HG03439 (cell line): ENCODE measurements around the gene PDF.

Experiments used
- ATAC-seq: cut with Tn5 transposase; IDR thresholded peaks from one replicate; pipeline ENCODE4 v1.9.1; 2021; ENCODE audit warnings: mild to moderate bottlenecking, moderate library complexity; ENCODE audit not compliant: unreplicated experiment

Gene PDF

GRCh38 chr16:69339289-69340094, 9.1 kb upstream of the PDF start, which contains the start of the genes COG8 and NIP7:
Gene COG8 (minus strand): TSS chr16:69339564. CDS start chr16:69339552, 12 bp downstream.
Gene NIP7 (plus strand): TSS chr16:69339772. CDS start chr16:69339830, 58 bp downstream.
- ATAC-seq = peak; percentile 90

- ATAC-seq = peak; percentile 1
Measured at GRCh38 chr16:69338557-69339288, 8.3 kb upstream of the PDF start.

- no peak for ATAC-seq
Measured at GRCh38 chr16:69334696-69335095, 4.3 kb upstream of the PDF start.

DNA sequence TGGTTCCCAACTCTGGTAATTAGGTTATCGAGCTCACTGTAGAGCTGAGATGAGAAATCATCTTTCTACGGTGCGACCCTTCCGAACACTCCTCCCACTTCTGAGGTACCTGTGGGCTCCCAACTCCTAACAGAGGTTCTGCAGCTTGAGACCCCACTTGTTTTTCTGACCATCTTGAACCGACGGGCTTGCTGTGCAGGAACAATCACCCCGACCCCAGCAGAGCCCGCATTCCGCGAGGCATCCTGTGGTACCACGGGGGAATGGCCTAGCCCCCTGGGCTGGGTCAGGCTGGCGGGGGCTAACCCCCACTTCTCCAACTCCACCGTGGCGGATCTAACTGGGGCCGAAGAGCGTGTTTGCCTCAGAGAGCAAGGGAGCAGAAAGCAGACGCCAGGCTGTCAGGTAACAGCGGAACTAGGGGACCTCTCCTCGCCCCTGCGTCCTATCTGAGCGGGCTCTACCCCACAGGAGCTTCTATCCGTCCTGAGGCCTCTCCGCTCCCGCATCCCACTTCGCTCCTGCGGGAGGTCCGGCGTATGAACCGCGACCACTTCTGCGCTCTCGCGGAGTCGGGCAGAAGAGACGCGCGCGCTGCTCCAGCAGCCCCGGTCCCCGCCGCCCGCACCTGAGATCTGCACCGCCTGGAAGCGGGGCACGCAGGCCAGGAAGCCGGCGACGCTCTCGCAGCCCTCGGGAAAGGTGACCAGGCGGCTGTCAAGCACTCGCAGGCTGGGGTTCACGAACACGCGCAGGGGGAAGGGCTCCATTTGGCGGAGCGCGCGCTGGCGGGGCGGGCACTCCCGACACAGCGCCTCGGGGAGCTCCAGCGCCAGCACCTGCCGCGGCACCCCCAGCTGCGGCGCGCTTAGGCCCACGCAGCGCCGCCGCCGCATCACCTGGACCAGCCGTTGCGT, 761 bp downstream of the PDF start:
- peak; percentile 2 for ATAC-seq

GRCh38 chr16:69328854-69329316, 1.5 kb downstream of the PDF start:
- ATAC-seq = no peak

- no peak for ATAC-seq
Measured at GRCh38 chr16:69327585-69328310, 2.6 kb downstream of the PDF start.

- no peak for ATAC-seq
Measured at GRCh38 chr16:69326172-69326873, 4.1 kb downstream of the PDF start.

- ATAC-seq = no peak
Measured at GRCh38 chr16:69325784-69326171, 4.6 kb downstream of the PDF start.

DNA sequence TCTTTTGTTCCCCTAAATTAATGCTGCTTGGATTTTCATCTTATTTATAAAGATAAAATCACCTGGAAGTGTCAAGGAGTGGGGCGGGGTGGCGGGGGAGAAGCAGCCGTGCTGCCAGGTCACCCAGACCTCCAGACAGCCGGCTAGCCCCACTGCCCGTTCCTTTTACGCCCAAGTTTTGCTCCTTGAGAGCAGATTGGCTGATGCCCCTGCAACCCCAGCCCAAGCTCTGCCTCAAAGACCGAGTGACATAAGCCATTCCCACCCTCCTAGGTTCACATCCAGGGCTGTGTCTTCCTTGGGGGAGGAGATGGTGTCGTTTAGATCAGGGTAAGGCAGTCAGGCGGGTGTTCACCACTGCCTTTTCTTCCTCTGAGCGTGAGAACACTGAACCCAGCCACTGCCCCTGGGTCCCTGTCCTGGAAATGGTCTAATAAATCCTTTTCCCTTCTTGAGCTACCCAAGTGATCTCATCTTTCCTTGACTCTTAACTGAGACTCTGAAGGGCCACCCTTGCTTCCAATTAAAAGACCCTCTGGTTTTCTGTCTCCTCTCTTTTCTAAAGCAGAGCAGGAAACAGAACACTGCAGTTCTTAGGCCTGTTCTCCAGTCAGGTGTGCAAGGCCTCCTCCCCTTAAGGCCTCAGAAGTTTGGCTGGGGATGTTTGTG, 5.7 kb downstream of the PDF start:
- ATAC-seq = no peak

- no peak for ATAC-seq
Measured at GRCh38 chr16:69324013-69324531, 6.3 kb downstream of the PDF start.

GRCh38 chr16:69323415-69323814, 7.0 kb downstream of the PDF start:
- ATAC-seq = no peak

GRCh38 chr16:69322343-69322742, 8.0 kb downstream of the PDF start:
- no peak for ATAC-seq

- ATAC-seq = no peak
Measured at GRCh38 chr16:69321080-69321479, 9.3 kb downstream of the PDF start.

DNA sequence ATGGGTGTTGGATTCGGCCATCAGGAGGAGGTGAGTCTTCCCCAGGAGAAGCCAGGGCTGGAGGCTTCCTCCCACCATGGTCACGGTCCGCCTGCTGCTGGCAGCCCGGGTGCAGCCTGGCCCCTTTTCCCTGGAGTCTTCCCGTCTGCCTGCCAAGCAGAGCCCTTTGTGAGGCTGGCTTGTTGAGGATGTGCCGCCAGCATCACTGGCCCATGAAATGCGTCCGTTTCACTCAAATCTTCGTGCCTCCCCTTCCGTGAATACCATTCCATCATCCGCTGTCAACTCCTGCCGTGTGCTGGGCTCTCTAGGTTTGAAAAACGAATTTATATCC, 9.7 kb downstream of the PDF start:
- no peak for ATAC-seq

DNA sequence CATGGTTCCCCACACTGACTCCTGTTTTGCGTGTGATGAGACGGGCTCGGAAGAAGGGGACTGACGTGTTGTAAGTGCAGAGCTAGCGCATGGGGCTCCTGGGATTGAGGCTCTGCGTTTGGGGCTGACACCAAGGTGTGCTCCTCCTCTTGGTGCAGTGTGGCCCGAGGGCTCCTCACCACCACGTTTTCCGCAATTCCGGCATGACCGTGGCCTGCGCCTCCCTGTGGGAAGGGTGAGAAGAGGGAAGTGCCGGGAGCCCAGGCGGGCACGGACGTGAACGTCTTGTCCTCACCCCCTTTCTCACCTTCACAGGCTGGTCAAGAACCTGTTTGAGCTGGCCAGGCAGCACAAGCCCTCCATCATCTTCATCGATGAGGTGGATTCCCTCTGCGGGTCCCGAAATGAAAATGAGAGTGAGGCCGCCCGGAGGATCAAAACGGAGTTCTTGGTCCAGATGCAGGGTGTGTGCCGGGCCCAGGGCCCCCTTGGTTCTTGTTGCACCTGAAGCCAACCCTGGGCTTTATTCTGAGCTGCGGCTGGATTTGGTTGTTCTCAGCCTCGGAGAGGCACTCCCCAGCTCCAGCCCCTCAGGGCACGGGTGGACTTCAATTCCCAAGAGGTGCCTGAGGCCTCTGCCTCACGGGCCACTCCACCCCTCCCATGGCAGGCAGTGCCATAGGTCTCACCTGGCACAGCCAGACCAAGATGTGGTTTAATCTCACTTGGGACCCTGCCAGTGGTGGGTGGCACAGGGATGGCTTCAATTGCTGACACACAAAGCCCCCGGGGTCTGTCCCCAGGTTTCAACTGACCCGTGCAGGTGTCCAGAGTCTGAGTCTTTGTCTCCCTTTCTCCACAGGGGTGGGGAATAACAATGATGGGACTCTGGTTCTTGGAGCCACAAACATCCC, 10.3 kb downstream of the PDF start:
- ATAC-seq = no peak

GRCh38 chr16:69319381-69319780, 11.0 kb downstream of the PDF start:
- no peak for ATAC-seq

DNA sequence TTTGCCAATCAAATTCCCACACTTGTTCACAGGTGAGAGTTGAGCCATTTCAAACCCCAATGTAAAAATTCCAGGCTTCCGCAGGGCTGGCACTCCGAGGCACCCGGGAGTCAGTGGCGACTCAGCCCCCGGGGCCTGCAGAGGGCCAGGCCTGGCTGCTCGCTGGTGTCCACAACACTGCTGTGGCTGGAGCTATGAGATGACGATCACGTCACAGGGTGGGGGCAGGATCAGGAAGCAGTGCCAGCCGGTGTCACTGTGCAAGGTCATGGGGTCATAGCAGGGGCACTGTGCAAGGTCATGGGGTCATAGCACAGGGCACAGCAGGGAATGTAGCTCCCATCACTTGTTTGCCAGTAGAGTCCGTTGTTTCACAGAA, 11.5 kb downstream of the PDF start:
- no peak for ATAC-seq
